ENCODE results near the gene CELF2.
"Not testable (repeated sequence)": the region's sequence is repeated elsewhere in the genome, so short reads cannot be mapped to it uniquely, and the experiment has no call there.

CELF2 gene

DNA sequence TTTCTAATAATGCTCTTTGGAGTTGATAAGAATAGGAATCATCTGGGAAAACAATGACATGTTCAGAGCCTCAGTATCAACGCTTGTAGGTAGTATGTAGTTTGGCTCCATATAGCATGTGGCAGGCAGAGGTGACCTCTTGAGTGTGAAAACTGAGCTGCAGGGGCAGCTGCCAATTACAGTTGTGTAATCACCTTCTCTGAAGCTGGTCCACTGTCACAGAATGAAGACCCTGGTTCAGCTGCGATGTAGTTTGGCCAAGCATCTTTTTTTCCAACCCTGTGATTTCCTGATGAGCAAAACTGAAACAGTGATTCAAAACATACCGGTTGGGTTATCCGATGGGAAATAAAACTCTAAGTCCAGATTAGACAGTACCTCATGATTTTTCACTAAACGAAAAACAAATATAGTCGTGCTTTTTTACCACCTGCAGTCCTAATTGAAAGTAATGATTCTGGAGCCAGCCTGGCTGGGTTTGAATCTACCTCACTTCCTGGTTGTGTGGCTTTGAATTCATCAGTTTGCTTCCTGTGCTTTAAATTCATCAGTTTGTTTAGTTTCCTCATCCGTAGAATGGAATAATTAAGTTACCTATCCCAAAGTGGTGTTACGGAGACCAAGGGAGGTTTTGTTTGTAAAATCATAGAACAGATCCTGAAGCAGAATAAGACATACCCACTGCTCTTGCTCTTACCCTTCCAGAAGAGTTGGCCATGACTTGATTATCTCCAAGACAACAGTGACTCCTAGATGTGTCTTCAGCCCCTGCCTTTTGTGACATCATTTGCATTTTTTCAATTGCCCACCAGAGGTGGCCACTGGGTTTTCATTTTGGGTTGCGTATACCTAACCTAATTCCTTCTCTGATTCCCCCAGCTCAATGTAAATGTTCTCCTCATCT, 87.4 kb downstream of the CELF2 start:
- no peak for DNase-seq

- no peak for DNase-seq
These were observed 88.0 kb downstream of the CELF2 start for GRCh38 chr10:11105676-11106004.

DNA sequence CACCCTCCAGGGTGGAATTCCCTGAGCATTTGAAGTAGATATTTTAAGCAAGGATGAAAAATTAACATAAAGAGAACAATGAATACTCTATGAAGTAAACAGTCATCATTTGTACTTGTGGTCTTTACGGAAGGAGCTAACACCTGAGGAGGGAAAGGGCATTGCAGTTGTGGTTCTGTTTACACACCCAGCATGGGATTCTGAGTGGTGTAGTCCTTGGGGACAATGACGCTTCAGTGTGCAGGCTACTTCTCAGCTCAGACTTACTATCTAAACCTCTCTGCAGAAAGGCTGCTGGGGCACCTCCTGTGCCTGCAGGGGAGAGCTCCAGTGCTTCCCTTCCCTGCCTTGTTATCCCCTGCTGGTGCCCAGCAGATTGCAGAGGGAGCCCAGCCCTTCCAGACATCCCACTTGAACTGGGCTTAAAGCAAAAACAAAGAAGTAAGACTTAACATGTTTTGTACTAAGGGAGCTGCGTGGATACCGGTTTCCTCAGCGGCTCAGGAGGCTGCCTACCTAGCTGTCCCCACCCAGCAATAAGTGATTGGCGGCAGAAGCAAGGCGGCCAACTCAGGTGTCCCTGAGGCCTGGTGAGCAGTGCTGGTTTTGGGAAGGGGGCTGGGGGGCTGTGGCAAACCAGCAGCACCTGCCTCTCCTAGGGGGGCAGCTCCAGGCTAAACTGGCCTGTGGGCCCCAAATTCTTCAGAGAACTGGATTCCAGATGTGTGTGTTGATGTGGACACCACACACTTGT, 89.1 kb downstream of the CELF2 start:
- no peak for DNase-seq

DNA sequence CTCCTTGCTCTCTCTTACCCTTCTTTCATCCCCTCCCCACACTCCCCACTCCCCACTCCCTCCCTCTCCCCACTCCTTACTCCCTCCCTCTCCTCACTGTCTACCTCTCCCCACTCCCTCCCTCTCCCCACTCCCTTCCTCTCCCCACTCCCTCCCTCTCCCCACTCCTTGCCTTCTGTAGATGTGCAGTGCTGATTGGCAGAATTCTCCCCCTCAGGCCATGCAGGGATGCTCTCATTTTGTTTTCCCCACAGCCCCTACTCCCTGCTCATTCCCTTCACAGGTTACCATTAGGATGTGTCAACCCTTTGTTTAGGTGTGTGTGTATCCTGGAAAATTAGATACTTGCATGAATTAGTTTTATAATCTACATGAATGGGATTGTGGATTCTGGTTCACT, 90.3 kb downstream of the CELF2 start:
- DNase-seq = no peak

GRCh38 chr10:11108356-11108755, 90.7 kb downstream of the CELF2 start:
- no peak for DNase-seq

- no peak for DNase-seq
These were observed 91.9 kb downstream of the CELF2 start for GRCh38 chr10:11109590-11109989.

GRCh38 chr10:11110539-11110938, 92.9 kb downstream of the CELF2 start:
- DNase-seq = no peak

DNA sequence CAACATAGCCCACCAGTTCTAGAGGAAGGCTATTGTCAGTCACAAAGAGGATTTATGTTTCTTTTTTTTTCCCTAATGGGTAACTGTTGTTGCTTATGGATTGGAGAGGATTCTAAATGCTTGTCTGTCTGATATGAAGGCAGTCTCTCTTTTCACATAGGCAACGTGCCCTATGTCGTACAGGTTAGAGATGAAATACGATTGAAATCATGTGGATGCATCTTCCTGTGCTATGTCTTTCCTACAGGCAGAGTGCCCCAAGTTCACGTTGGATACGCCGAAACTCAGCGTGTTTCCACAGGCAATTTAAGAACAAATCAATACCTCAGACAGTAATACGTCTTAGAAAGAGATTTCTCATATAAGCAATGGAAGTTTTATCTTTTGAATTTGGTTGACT, 93.8 kb downstream of the CELF2 start:
- DNase-seq = no peak

GRCh38 chr10:11112718-11113117, 95.0 kb downstream of the CELF2 start:
- no peak for DNase-seq

- no peak for DNase-seq
These were observed 95.5 kb downstream of the CELF2 start for GRCh38 chr10:11113156-11113555.

DNA sequence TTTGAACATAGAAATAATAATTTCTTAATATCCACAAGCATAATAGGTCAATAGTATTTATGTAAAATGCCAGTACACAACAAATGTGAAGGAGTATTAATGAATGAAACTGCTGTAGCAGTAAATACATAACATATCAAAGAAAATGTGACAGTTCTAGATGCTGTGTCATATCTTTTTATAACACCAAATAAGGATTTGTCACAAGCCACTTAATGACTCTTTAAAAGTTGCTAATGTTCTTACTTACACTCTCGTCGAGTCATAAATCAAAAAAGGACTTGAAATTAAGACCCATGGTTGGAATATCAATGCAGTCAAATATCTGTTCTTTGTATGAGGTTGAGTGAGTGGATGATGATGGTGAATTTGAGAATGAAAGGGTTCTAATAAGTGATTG, 96.6 kb downstream of the CELF2 start:
- no peak for DNase-seq

- no peak for DNase-seq
These were observed 97.7 kb downstream of the CELF2 start for GRCh38 chr10:11115337-11115736.

GRCh38 chr10:11116361-11116760, 98.7 kb downstream of the CELF2 start:
- no peak for DNase-seq

DNA sequence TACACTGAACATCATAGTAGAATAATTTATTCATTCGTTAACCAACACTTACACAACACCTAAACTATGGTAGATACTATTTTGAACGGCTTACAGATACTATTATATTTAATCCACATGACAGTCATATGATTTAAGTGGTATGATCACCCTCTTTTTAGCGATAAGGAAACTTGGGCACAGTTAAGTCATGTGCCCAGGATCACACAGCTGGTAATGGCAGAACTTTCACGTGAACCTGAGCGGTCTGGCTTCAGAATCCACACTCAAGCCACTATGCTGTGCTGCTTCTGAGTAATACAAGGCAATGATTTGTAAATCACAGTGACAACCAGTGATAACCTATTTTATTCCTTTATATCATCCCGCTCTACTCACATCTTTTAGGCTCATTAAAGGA, 99.1 kb downstream of the CELF2 start:
- no peak for DNase-seq

DNA sequence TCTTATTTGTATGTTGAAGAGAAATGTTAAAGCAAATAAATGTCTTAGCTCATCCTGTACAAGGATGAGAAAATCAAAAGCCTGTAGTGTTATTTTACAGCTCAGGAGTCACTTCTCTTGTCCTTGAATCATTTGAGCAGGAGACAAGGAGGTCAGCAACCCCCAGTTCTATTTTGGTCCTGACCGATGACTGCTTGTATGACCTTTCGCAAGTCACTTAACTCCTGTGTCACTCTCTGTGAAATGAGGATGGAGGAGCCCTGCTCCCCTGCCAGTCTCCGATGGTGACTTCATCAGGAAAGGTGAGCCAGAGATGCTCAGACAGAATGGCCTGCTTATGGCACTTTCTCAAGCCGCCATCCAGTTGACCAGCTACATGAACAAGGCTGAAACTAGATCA, 101.0 kb downstream of the CELF2 start:
- DNase-seq = no peak

DNA sequence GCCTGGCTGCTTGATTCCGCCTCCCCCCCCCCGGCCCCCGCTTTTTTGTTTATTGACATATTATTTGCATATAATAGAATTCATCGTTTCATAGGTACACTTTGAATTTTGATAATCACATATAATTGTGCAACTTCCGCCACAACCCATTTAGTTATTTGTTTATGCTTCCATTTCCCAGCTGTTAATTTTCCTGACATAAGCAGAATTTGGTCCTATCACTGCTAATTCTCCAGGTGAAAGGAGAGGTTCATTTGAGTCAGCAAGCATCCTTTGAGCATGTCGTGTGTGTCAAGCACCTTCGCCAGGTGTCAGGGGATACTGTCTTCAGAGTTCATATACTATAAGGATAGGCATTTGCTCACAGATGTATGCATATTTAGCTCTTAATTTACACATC, 102.2 kb downstream of the CELF2 start:
- no peak for DNase-seq

DNA sequence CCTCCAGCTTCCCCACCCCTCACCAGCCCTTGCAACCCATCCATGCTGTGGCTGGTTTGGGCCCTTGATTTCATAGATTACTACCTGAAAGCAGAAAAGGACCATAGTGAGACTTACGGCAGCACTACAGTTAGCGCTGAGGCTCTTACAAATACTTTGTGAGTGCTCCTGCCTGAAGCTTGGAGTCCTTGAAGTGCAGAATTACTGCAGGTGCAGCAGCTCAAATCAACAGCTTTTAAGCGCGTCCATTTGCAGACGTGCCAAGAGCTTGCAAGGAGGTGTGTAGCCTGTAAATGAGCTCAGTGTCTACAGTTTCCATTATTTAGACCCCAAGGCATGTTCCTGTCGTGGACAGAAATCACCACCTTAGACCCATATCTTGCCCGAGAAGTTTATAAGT, 103.0 kb downstream of the CELF2 start:
- no peak for DNase-seq

- DNase-seq = not testable (repeated sequence)
These were observed 106.2 kb downstream of the CELF2 start for GRCh38 chr10:11123892-11124291.

DNA sequence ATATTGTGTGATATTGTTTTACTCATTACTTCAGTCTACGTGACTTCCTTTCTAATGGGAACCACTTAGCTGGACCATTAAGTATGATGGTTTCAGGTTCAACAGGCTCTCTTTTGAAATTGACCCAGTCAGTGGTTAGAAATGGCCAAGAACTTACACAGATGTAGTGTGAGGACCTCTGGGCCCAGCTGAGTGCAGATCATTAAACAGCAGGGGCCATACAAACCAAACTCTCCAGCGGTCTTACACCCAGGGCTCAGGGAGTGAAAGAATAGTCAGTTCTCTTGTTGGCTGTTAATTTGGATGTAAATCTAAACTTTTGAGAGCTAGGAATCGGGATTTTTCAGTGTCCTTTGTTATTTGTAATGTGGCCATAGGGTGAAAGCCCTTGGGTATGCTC, 107.3 kb downstream of the CELF2 start:
- DNase-seq = no peak

- not testable (repeated sequence) for DNase-seq
These were observed 109.3 kb downstream of the CELF2 start for GRCh38 chr10:11127017-11127416.

- DNase-seq = no peak
These were observed 113.5 kb downstream of the CELF2 start for GRCh38 chr10:11131112-11131639.

- DNase-seq = no peak
These were observed 116.7 kb downstream of the CELF2 start for GRCh38 chr10:11134411-11134810.

- no peak for DNase-seq
These were observed 118.0 kb downstream of the CELF2 start for GRCh38 chr10:11135709-11136108.

Data from stimulated activated CD4-positive, alpha-beta T cell treated with anti-CD3 and anti-CD28 coated beads, Interleukin-1b, Interleukin-23, amount 100 ng/mL, for 48 hours (primary cell).